ENCODE data around the gene PIGQ.

Gene PIGQ

DNA sequence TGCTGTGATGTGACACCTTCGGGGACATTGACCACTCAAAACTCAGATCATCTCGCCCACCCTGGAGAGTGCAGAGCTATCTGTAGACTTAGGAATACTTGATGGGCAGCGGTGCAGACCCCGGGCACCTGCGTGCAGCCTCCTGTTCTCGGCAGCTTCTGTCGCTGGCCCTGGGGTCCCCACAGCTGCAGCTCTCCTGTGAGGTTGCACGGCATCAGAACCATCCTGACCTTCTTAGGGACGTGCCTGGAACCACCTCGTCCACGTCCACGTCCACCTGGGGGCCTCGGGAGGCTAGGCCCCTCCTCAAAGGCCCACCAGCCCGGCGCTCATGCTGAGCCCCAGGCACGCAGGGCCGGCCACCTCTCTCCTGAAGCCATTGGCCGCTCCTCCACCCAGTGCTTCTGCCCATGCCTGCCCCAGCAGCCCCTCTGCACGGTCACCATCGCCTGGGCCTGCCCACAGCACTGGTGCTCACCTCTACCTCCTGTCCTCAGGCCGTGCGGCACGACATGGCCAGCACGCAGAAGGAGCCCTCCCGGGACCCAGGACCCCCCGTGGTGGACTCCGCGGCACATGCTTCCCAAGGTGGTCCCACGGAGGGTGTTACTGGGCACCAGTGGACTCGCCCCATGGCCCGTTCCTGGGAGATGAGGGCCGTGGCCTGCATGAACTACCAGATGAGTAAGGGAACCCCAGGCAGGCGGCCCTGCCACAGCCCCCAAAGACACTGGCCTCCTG is 58.7 kb downstream of the PIGQ start:
- no peak for DNase-seq (ENCODE audit: low read depth)

DNA sequence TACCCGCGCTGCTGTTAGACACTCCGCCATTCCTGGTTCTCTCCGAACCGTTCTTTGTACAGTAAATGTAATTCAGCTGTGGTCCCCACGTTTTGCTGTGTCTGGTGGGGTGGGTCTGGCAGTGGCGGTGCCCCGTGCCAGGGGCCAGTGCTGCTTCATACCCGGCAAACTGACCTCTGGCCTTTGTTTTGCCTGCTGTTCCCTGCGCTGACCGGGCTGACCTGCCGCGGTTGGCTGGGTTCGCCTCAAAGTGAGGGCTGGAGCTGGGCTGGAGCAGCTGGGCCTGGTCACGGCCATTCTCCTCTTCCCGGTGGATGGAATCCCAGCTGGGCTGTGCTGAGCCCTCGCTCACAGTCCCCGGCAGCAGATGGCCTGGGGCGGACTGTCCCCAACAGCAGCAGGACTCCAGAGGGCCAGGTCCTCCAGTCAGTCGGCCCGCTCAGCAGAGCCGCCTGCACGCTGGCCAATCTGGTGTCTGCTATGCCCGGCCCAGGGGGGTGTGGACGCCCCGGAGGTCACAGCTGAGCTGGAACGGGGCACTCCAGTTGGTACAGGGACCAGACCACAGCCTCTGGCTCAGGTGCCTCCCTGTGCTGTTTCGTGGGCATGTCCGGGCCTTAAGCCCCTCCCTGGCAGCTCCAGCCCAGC is 59.5 kb downstream of the PIGQ start:
- DNase-seq (ENCODE audit: low read depth) = no peak

DNA sequence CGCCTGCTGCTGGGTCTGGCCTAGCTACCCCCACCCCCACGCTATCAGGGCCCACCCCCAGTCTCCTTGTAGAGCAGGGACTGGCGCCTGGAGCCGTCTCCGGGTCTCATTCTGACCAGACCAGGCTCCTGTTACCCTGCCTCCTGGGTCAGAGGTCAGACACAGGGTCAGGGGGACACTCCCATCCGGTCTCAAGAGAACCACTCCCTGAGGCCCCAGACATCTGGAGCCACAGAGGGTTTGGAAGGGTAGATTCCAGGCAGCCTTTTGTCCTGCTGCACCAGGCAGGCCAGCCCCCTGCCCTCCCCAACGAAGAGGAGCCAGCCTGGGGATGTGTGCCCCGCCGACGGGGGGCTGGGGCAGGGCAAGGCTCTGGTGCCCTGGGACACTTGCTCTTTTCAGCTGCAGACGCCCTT is 60.1 kb downstream of the PIGQ start:
- DNase-seq (ENCODE audit: low read depth) = no peak

DNA sequence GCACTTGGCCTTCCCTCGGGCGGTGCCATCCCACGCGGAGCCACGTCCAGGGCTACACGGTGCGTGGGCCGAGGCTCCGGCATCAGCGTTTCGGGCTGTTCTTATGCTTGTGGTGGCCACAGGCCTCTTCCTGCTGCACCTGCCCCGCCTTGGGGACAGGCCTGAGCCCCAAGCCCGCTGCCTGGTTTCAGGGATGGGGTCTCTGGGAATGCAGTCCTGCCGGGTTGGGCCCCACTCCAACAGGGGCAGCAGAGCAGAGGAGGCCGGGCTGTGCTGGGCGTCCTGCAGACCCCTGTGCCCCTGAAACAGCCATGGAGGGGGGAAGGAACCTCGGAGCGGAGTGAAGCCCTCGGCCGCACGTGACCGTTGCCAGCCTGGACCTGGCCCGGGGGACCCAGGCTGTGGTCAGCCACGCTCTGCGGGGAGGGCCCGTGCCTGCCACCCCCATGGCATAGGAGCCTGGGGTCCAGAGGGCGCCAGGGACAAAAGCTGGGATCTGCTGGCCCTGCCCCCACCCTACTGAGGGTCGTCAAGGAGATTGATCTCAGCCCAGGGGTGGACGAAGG is 60.6 kb downstream of the PIGQ start:
- DNase-seq (ENCODE audit: low read depth) = no peak

DNA sequence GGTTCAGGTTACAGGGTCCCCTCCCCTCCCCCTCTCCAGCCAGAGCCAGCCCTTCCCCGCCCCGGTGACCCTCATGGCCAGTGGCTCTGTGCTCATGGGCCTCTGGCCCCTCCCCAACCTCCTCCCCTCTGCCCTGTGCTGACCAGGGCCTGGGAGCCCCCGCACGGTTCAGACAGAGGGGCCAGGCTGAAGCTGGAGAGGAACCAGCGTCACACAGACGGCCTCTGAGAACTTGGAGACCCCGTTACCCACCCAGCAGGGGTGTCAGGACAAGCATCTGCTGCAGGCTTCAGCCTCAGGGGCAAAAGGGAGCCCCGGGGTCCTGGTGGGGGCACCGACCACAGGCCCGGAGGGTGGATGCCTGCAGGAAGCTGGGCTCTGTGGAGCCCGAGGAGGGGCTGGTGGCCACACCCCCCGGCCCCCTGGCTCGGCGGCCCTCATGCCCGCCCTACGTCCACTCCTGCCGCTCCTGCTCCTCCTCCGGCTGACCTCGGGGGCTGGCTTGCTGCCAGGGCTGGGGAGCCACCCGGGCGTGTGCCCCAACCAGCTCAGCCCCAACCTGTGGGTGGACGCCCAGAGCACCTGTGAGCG is 61.1 kb downstream of the PIGQ start, which contains the start of gene WFIKKN1:
WFIKKN1 (plus strand) TSS at position 171 of the 591 bp plus-strand sequence; CDS start at position 440, 269 bp downstream.
- DNase-seq (ENCODE audit: low read depth) = no peak

DNA sequence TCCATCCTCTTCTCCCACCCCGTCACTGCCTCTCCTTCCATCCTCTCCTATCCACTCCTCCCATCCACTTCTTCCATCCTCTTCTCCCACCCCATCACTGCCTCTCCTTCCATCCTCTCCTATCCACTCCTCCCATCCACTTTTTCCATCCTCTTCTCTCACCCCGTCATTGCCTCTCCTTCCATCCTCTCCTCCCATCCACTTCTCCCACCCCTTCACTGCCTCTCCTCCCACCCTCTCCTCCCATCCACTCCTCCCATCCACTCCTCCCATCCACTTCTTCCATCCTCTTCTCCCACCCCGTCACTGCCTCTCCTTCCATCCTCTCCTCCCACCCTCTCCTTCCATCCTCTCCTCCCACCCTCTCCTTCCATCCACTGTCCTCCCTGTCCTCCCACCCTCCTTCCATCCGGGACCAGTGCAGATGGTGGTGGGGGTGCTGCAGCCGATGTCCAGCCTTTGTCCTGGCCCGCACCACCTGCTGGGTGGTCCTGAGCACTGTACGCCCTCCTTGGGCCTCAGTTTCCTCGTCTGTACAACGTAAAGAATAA is 62.1 kb downstream of the PIGQ start:
- no peak for DNase-seq (ENCODE audit: low read depth)

DNA sequence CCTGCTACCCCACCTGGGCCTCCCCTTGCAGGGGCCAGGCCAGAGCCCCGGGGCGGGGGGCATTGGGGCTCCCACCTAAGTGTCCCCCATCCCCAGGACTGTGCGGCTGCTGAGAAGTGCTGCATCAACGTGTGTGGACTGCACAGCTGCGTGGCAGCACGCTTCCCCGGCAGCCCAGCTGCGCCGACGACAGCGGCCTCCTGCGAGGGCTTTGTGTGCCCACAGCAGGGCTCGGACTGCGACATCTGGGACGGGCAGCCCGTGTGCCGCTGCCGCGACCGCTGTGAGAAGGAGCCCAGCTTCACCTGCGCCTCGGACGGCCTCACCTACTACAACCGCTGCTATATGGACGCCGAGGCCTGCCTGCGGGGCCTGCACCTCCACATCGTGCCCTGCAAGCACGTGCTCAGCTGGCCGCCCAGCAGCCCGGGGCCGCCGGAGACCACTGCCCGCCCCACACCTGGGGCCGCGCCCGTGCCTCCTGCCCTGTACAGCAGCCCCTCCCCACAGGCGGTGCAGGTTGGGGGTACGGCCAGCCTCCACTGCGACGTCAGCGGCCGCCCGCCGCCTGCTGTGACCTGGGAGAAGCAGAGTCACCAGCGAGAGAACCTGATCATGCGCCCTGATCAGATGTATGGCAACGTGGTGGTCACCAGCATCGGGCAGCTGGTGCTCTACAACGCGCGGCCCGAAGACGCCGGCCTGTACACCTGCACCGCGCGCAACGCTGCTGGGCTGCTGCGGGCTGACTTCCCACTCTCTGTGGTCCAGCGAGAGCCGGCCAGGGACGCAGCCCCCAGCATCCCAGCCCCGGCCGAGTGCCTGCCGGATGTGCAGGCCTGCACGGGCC is 62.9 kb downstream of the PIGQ start:
- DNase-seq (ENCODE audit: low read depth) = no peak

DNA sequence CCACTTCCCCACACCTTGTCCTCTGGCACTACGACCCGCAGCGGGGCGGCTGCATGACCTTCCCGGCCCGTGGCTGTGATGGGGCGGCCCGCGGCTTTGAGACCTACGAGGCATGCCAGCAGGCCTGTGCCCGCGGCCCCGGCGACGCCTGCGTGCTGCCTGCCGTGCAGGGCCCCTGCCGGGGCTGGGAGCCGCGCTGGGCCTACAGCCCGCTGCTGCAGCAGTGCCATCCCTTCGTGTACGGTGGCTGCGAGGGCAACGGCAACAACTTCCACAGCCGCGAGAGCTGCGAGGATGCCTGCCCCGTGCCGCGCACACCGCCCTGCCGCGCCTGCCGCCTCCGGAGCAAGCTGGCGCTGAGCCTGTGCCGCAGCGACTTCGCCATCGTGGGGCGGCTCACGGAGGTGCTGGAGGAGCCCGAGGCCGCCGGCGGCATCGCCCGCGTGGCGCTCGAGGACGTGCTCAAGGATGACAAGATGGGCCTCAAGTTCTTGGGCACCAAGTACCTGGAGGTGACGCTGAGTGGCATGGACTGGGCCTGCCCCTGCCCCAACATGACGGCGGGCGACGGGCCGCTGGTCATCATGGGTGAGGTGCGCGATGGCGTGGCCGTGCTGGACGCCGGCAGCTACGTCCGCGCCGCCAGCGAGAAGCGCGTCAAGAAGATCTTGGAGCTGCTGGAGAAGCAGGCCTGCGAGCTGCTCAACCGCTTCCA is 63.7 kb downstream of the PIGQ start:
- no peak for DNase-seq (ENCODE audit: low read depth)

Data from non-pigmented ciliary epithelial cell (primary cell).